ENCODE results near the gene NRG3. TPM values are rescaled to one million over a fixed set of nuclear protein-coding genes. Genes with fewer than 3 reads are reported as not detected.

The NRG3 gene
- total RNA-seq, 1 experiment from 2014 or later, result 0.62 TPM

GRCh38 chr10:81873231-81873931 lies 1.6 kb upstream of the NRG3 start:
- no peak for DNase-seq
- peaks cover 41% of the 10 kb centered on the region for H3K27me3 ChIP-seq (ENCODE audit: control insufficient read depth, insufficient read depth, low read length)
- no peaks in the 10 kb centered on the region for H3K36me3 ChIP-seq (replicated peaks; ENCODE audit: control insufficient read depth, insufficient read depth, low read length)
- H3K4me3 ChIP-seq (ENCODE audit: insufficient read depth, low read depth, low read length), result peak overlapping the region; percentile 61; the same call in 1 of the 2 replicates

GRCh38 chr10:81873932-81874816 lies 820 bp upstream of the NRG3 start:
- peak; percentile 93 for DNase-seq
- Histone ChIP-seq H3K27me3 (ENCODE audit: control insufficient read depth, insufficient read depth, low read length) (peaks cover 41% of the 10 kb centered on the region), H3K4me3 (ENCODE audit: insufficient read depth, low read depth, low read length) (peak overlapping the region; percentile 61), H3K36me3 (replicated peaks; ENCODE audit: control insufficient read depth, insufficient read depth, low read length) (no peaks in the 10 kb centered on the region)

GRCh38 chr10:81875467-81876252 lies 666 bp downstream of the NRG3 start:
- peak; percentile 62 for DNase-seq
- H3K27me3 ChIP-seq (ENCODE audit: control insufficient read depth, insufficient read depth, low read length), result peaks cover 41% of the 10 kb centered on the region
- no peaks in the 10 kb centered on the region for H3K36me3 ChIP-seq (replicated peaks; ENCODE audit: control insufficient read depth, insufficient read depth, low read length)
- H3K4me3 ChIP-seq (ENCODE audit: insufficient read depth, low read depth, low read length), result peak overlapping the region; percentile 61

- DNase-seq, result peak; percentile 74
- Histone ChIP-seq H3K4me3 (ENCODE audit: insufficient read depth, low read depth, low read length) (peak overlapping the region; percentile 61), H3K27me3 (ENCODE audit: control insufficient read depth, insufficient read depth, low read length) (peaks cover 41% of the 10 kb centered on the region), H3K36me3 (replicated peaks; ENCODE audit: control insufficient read depth, insufficient read depth, low read length) (no peaks in the 10 kb centered on the region)
Measured at GRCh38 chr10:81876253-81877077, 1.5 kb downstream of the NRG3 start.

- Histone ChIP-seq H3K36me3 (replicated peaks; ENCODE audit: control insufficient read depth, insufficient read depth, low read length) (no peaks in the 10 kb centered on the region), H3K27me3 (ENCODE audit: control insufficient read depth, insufficient read depth, low read length) (peaks cover 34% of the 10 kb centered on the region), H3K4me3 (ENCODE audit: insufficient read depth, low read depth, low read length) (no peak overlapping the region)
- DNase-seq, result no peak
Measured at GRCh38 chr10:81877596-81877995, 2.6 kb downstream of the NRG3 start.

GRCh38 chr10:81882011-81882410 lies 7.0 kb downstream of the NRG3 start:
- H3K36me3 ChIP-seq (replicated peaks; ENCODE audit: control insufficient read depth, insufficient read depth, low read length), result no peaks in the 10 kb centered on the region
- no peaks in the 10 kb centered on the region; the same call in 1 of the 2 replicates for H3K27me3 ChIP-seq (ENCODE audit: control insufficient read depth, insufficient read depth, low read length)
- H3K4me3 ChIP-seq (ENCODE audit: insufficient read depth, low read depth, low read length), result no peak overlapping the region
- DNase-seq, result no peak

GRCh38 chr10:81884856-81885255 lies 9.9 kb downstream of the NRG3 start:
- DNase-seq, result no peak
- H3K4me3 ChIP-seq (ENCODE audit: insufficient read depth, low read depth, low read length), result no peak overlapping the region
- H3K27me3 ChIP-seq (ENCODE audit: control insufficient read depth, insufficient read depth, low read length), result no peaks in the 10 kb centered on the region
- H3K36me3 ChIP-seq (replicated peaks; ENCODE audit: control insufficient read depth, insufficient read depth, low read length), result no peaks in the 10 kb centered on the region

- H3K27me3 ChIP-seq (ENCODE audit: control insufficient read depth, insufficient read depth, low read length), result no peaks in the 10 kb centered on the region
- H3K36me3 ChIP-seq (replicated peaks; ENCODE audit: control insufficient read depth, insufficient read depth, low read length), result no peaks in the 10 kb centered on the region
- H3K4me3 ChIP-seq (ENCODE audit: insufficient read depth, low read depth, low read length), result no peak overlapping the region
- DNase-seq, result no peak
Measured at GRCh38 chr10:81885491-81885890, 10.5 kb downstream of the NRG3 start.

- Histone ChIP-seq H3K4me3 (ENCODE audit: insufficient read depth, low read depth, low read length) (no peak overlapping the region), H3K27me3 (ENCODE audit: control insufficient read depth, insufficient read depth, low read length) (no peaks in the 10 kb centered on the region), H3K36me3 (replicated peaks; ENCODE audit: control insufficient read depth, insufficient read depth, low read length) (no peaks in the 10 kb centered on the region)
- no peak for DNase-seq
Measured at GRCh38 chr10:81886939-81887338, 11.9 kb downstream of the NRG3 start.

GRCh38 chr10:81889181-81889769 lies 14.3 kb downstream of the NRG3 start:
- no peaks in the 10 kb centered on the region for H3K36me3 ChIP-seq (replicated peaks; ENCODE audit: control insufficient read depth, insufficient read depth, low read length)
- H3K4me3 ChIP-seq (ENCODE audit: insufficient read depth, low read depth, low read length), result no peak overlapping the region
- no peak for DNase-seq
- H3K27me3 ChIP-seq (ENCODE audit: control insufficient read depth, insufficient read depth, low read length), result no peaks in the 10 kb centered on the region

GRCh38 chr10:81894616-81895015 lies 19.6 kb downstream of the NRG3 start:
- no peak overlapping the region for H3K4me3 ChIP-seq (ENCODE audit: insufficient read depth, low read depth, low read length)
- H3K27me3 ChIP-seq (ENCODE audit: control insufficient read depth, insufficient read depth, low read length), result no peaks in the 10 kb centered on the region
- no peaks in the 10 kb centered on the region for H3K36me3 ChIP-seq (replicated peaks; ENCODE audit: control insufficient read depth, insufficient read depth, low read length)
- no peak for DNase-seq

GRCh38 chr10:81898518-81898917 lies 23.5 kb downstream of the NRG3 start:
- H3K36me3 ChIP-seq (replicated peaks; ENCODE audit: control insufficient read depth, insufficient read depth, low read length), result no peaks in the 10 kb centered on the region
- H3K27me3 ChIP-seq (ENCODE audit: control insufficient read depth, insufficient read depth, low read length), result no peaks in the 10 kb centered on the region
- no peak overlapping the region for H3K4me3 ChIP-seq (ENCODE audit: insufficient read depth, low read depth, low read length)
- no peak for DNase-seq

GRCh38 chr10:81900989-81901388 lies 26.0 kb downstream of the NRG3 start:
- DNase-seq, result no peak
- Histone ChIP-seq H3K36me3 (replicated peaks; ENCODE audit: control insufficient read depth, insufficient read depth, low read length) (no peaks in the 10 kb centered on the region), H3K4me3 (ENCODE audit: insufficient read depth, low read depth, low read length) (no peak overlapping the region), H3K27me3 (ENCODE audit: control insufficient read depth, insufficient read depth, low read length) (no peaks in the 10 kb centered on the region)

All from H7 (cell line).